ENCODE results near the gene TENT5C.

TENT5C gene

DNA sequence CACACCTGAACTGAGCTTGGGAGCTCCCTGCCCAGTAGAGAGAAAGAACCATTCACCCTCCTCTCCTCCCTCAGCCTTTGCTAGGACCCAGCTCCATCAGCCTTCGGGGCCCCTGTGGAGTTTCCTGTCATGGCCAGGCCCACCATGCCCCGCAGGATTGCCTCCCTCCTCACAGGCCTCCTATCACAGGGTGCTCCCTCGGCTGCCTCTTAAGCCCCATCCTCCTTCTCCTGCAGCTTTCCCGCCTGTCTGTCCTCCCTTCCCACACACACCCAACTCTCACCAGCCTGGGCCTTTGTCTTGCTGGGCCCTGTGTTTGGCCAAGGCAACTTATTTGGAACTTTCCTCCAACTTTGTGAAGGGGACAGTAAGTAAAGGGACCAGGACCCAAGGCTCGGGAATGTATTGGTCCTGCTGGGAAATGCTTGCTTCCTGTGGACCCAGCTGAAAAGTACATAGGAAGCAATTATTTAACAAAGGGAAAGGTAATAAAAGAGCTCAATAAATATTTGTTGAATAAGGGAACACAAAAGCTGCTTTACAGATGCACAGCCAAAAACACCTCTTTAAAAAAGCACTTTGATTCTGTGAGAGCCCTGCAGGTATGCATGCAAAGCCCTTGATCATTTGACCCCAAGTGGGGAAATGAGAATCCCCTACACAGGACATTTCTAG is 31.6 kb upstream of the TENT5C start:
- DNase-seq = no peak

DNA sequence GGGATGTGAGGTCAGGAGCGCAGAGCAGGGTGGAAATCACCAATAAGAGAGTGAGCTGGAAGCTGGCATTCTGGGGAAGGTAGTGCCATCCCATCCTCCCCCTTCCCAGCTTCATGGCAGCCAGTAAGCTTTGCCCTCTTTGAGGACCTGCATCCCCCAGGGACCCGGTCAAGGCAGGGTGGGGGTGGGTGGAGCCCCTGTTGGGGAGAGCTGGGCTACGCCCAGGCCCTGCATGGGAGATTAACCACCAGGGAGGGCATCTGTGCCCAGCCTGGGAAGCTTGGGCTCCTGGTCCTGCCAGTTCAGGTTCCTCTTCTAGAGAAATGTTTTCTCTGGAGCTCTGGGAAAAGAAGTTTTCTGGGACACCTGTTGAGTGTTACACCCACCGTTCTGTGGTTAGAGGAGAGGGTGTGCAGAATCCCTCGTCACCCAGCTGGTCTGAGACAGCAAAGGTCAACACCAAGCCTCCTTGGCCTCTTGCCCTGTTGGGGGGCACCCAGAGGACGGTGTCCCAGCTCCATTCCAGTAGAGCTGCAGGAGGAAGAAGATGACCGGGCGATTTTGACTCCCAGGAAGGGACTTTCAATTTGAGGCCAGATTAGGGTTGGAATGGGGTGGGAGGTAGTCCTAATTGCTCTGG is 30.1 kb upstream of the TENT5C start:
- DNase-seq = no peak

DNA sequence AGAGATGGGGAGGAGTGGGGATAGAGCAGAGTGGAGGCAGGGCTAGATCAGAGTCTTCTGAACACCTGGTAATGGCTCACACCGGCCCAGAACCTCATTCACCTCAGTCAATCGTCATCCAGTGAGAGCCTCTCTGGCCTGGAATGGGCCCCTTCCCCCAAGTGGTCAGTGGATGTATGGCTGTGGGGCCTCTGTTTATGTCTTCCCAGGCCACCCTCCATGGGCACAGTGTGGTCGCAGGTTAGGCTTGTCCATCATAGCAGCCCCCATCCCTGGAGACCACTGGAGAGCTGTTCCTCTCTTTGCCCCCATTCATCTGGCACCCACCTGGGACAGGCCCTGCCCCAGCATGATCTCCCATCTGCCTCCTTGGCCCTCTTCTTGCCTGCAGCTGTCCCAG is 29.6 kb upstream of the TENT5C start:
- DNase-seq = no peak

DNA sequence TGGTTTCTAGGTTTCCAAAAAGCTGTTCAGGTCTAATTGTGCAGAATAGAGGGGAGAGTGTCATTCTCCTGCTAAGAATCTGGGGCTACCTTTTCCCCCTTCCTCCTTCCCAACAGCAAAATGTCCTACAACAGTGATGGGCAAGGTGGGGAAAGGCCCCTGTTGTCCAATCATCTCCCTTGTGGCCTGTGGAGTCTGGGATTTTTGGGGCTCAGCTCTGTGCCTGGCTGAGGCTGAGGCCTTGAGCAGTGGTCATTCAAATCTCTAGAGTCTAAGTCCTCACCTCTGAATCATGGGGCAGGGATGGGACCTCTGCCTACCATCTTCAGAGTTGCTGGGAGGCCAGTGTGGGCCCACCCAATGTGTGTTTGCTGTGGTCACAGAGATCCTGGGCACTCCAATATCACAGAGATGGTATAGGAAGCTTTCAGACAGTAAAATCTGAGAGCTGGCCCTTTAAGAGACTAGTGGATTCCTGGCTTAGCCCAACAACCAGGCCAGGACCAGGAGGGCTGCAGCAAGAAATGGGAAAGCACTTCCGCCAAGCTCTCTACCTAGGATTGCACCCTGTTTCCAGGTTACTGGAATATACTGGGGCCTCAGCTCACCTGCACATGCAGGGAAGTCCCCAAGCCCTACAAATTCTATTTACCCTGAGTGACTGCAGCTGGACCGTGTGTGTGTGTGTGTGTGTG is 28.5 kb upstream of the TENT5C start:
- no peak for DNase-seq

DNA sequence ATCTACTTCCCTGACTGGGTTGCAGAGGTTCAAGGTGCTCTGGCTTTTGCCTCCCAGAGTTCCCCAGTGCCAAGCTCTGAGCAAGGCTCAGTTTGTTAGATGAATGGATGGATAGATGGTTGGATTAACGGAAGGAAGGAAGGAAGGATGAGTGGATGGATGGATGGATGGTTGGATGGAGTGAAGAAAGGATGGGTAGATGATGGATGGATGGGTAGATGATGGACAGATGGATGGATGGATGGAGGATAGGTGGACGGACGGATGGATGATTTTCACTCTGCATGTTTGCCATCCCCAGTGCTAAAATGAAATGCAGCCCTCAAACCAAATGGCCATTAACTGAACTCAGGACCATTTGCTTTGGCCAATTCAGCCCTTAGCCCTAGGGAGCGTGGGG is 27.4 kb upstream of the TENT5C start:
- no peak for DNase-seq

DNA sequence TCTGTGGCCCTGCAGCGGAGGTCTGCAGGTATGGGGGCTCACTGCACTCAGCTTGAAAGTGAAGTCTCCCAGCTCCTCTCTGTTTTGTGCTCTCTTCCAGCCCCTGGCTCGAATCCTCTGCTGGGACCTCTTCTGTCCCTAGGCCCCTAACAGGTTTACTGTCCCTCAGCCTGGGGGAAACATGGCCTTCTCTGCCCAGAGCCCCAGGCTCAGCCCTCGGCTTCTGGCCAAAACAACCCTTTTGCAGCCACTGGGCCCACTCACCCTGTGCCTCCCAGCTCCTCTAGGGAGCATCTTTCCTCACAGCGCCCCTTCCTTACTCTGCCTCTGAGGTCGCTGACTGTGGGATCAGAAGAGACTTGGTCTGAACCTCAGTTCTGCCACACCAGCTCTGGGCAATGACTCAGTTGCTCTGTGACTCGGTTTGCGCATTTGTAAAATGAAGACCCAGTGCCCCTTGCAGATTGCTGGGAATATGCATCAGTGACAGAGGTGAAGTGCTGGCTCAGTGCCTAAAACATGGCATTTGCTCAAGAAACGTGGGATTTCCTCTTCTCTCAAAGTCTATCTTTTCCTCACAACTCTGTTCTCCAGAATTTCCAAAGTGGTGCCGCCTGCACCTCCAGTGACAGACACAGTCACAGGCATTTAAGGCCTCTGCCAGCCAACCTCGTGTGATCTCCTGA is 26.5 kb upstream of the TENT5C start:
- no peak for DNase-seq

DNA sequence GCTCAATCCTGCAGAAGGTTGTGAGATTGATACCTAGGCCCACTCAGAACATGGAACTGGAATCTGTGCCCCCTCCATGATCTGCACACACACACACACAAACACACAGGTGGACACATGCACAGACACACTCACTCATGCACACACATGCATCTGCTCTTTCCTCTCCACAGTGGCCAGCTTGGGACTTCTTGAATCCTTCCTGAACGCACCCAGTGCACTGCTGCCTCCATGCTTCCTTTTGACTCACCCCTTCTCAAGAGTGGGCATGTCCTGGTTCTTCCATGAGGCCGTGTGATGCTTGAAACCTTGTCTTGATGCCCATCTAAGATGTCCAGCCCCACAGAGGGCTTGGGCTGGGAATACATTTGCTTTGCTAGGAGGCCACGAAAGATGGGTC is 25.4 kb upstream of the TENT5C start:
- no peak for DNase-seq

DNA sequence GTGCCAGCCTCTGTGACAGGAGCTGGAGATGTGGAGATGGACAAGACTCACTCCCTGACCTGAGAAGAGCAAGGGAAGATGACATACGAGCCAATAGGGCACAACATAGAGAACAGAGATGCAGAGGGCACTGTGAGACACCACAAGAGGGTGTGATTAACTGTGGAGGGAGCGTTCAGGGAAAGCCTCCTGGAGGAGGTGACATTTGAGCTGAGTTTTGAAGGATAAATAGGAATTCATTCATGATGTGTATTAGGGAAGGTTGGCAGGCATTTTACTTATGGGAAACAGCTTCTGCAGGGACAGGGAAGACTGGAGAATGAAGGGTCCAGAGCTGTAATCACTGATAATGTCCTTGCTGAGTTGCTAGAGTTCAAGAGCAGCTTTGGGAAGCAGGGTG is 25.0 kb upstream of the TENT5C start:
- no peak for DNase-seq

DNA sequence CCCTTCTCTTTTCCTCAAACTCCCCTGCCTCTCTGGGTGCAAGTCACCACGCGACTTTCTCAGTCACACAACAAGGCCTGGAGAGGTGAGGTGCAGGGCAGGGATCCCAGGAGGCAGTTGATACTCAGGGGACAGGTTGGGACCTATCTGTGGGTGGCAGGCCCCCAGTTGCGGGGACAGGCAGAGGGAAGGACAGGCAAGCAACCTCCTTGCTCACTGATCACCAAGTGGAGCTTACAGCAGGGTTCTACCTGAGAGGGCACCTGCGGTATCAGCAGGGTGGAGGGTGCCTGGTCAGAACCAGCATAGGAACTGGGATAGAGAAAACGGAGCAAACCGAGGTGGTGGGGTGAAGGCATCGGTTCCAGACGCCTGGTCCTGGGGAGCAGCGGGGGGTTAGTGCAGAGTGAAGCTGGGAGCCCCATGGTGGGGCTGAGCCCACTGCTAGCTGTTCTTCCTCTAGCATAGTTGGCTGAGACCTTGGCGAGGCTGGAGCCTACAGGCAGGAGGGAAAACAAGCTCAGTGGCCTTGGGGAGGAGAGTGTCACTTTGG is 24.4 kb upstream of the TENT5C start:
- DNase-seq = no peak

DNA sequence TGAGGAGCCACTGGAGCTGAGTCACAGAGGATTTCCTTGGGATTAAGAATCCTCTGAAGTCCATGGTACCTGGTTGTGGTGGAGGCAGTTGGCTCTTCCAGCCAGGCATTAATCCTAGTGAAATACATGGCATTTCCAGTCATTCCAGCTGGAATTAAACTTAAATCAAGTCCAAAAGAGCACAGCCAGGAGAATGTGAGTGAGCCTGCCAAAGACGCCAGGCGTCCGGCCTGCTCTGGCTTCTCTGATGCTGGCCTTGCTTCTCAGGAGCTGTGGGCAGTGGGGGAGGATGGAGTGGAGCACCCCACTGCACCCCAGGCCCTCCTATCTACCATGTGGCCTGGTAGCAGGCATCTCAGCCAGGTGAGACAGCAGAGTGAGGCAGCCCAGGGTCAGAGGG is 23.4 kb upstream of the TENT5C start:
- DNase-seq = no peak

DNA sequence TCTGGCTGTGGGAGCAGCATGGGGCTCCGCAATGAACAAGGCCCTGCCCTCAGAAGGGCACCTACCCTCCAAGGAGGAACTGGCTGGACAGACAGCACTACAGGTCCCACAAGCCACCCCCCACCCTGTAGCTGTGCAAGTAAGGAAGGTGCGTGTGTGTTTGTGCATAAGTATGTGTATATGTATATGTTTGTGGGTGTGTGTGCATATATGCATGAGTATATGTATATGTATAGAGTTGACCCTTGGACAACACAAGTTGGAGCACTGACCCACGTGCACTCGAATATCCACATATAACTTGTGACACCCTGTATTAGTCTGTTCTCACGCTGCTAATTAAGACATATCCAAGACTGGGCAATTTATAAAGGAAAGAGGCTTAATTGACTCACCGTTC is 22.6 kb upstream of the TENT5C start:
- no peak for DNase-seq

DNA sequence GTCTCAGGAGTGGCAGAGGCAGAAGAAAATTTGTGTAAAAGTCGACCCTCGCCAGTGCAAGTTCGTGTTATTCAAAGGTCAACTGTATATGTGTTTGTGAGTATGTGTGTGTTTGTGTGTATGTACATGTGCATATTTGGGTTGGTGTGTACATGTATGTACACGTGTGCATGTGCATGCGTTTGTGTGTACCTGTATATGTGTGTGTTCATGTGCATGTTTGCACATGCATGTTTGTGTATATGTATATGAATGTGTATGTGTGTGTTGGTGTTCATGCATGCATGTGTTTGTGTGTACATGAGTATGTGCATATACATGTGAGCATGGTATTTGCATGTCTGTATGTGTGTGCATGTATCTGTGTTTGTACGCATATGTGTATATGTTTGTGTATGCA is 21.7 kb upstream of the TENT5C start:
- DNase-seq = no peak

DNA sequence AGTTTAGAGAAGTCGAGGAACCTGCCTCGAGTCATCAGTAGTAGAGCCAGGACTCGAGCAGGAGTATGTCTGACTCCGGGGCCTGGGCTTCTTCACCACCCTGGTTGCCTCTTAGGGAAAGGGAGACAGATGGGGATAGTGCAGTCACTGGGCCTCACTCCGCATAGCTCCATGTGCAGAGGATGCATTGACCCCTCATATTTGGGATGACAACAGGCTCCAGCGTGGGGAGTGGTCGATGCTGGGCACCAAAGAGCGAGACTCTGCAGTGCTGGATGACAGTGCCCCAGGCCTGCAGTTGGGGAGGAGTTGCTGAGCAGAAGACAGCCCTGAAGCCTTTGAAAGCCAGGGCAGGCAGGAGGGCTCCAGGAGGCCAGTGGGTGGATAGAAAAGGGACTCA is 20.8 kb upstream of the TENT5C start:
- DNase-seq = no peak

DNA sequence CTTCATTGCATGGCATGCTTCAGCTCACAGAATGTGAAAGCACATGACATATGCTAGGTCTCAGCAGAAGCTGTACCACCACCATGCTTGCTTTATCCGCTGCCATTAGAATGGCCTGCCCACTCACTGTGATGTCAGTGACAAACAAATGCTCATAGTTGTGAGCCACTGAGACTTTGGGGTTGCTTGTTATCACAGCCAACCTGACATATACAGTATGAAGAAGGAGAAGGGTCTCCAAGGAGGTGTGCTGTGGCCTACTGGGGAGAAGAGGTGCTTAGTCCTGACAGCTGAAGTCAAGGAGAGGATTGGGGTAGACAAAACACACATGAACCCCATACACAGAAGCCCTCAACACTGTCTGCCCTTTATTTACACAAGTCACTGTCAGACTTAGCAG is 19.5 kb upstream of the TENT5C start:
- no peak for DNase-seq

DNA sequence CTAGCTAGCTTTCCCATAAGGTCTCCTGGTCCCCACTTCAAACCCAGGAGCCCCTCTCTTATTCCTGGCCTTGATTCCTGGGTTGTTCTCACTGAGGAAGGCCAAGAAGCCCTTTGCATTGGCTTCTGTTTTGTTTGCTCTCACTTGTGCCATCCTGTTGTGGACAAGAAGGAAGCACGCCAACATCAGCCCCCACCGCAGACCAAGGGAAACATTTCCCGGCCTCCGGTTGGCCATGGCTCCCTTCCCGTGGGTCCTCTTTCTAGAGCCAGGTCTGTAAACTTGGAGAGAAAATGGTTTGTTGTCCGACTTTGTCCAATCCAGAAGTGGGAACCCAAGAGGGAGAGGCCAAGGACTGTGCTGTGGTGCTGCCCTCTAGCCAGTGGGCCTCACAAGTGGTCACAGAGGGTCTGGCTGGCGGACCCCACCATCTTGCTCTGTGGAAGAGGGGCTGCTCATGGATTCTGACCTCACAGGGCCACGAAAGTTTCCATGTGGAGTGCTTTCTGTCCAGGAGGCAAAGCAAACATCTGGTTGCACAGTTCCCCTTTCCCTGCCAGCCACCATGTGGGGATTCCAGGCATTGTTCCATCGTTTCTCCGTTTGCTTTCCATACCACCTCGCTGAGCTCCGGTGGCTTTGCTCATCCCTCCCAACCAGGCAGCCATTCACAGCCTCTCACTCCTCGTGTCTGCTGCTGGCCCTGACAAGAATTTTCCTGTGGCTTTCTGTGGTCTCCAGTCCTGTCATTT is 18.9 kb upstream of the TENT5C start:
- DNase-seq = no peak

DNA sequence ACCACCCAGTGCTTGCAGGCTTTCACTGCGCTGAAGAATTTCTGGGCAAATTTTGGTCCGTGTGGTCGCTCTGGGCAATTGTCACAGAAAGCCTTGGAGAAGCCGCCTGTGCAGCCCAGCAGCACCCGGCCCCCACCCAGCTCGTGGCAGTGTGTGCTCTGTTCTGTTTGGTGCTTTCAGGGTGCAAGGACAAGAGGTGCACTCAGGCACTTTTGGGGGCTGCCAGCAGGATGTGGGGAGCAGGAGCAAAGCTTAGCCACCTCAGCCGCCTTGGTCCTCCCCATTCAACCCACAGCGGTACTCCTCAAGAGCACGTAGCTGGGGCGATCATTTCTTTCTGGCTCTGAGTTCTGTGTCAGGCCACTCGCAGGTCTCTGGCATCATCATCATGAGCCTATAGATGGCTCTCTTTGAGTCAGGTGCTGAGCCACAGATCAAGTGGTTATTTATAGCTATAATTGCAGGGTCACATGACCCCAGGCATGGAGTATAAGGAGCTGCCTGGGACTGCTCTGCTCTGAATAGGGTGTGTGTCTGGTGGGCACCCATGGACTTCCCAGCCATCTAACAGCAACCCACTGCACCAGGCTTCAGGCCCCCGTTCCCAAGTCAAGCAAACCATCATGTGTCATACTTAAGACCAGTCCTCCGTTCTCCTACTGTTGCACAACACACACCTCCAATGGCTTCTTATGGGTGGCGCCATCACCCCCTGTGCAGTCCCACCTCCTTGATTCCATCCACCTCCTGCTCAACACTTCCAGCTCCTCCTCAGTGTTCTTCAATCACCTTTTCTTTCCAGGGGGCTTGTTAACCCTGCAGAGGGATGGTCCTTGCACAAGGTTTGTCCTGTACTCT is 18.1 kb upstream of the TENT5C start:
- DNase-seq = no peak

DNA sequence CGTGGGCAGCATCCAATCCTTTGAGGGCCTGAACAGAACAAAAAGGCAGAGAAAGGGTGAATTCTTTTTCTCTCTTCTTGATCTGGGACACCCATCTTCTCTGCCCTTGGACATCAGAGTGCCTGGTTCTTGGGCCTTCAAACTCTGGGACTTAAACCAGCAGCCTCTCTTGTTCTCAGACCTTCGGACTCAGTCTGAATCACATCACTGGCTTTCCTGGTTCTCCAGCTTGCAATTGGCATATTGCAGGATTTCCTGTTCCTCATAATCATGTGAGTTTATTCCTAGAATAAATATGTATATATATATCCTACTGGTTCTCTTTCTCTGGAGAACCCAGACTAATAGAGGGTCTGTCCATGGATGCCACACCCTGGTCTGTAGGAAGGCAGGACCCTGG is 16.3 kb upstream of the TENT5C start:
- DNase-seq = no peak

DNA sequence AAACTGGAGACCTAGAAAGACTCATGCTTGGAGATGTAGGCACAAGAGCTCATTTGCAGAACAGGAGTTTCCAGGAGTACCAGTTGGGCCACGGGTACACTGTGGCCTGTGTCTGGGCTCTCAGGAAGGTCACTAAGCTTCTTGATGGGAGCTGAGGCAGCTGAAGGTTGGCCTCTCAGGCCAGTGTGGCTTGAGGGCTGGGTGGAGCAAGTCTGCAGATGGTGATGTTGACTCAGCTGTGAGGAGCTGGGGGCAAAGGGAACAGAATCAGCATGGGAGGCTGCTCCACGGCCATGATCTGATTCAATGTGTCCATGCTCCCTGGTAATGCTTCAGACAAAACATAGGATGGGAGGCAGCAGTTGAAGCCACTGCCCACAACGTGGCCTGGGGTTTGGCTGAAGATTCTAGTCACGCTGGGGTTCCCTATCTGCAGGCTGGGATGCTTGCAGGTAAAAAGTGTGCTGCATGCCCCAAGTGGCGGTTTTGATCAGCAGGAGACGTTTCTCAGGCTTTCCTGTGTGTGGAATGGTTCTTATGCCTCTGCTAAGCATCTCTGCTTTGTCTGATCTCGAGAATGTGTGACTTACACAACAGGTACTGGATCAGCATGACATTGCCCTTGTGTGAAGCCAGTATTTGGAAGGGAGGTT is 15.4 kb upstream of the TENT5C start:
- DNase-seq = no peak

DNA sequence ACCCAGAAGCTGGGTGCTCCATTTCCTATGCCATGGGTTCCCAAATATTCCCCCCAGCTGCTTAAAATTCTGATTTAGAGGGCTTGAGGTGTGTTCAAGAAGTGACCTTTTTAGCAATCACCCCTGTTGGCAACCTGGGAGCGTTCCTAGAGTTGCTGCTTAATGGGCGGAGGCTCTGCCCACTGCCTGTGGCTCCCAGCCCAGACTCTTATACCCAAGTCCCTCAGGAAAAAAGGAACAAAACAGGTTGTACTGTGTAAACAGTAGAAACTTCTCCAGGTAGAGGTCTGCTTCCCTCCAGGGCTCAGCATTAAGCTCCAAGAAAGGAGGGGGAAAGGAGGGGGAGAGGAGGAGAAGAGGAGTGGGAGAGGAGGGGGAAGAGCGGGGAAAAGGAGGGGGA is 14.6 kb upstream of the TENT5C start:
- no peak for DNase-seq

DNA sequence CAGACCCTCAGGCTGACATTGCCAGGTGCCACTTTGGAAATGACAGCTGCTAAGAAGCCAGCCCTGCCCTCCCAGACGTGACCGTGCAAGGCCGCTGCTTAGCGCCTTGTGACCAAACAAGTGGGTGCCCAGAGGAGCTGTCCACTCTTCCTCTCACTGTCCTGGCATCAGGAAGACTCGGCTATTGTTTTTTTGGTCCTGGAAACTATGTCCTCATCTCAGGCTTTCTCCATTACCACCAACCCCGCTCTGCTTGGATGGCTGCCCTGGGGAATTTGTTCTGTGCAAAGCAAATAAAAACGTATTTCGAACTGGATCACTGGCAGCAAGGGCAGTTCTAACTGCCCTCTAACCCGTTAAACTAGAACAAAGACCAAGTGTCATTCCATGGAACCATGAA is 13.7 kb upstream of the TENT5C start:
- DNase-seq = no peak

DNA sequence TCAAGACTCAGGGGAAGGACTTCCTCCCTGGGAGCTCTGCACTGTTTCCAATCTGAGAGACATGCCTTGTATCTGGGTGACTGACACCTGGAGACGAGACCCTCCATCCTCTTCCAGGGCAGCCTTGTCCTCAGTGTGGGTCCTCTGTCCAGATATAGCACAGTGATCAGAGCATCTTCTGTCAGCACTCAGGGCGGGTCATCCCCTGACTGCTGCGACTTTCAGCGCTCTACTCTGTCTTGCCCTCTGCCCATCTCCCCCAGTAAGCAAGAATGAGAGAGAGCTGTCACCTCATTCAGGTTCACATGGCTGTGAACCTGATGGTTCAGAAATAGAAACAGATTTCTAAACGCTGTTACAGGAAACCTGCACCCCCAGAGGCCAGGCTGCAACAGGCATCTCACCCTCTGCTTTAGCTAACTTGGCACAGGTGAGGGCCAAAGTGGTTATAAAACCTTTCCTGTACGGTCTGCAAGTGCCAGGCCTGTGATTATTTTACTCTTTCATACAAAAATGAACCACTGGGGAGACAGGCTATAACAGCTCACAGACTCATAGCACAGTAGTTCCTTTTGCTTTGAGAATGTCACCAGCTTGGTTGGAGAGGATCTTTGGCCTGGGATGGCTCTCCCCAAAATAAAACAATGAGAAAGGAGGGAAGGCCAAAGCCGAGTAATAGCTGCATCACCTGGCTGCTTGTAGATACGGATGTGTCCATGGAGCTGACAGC is 11.4 kb upstream of the TENT5C start:
- no peak for DNase-seq
